ACHN (cell line): ENCODE data around the gene PEX10.
"Not testable (repeated sequence)": the region's sequence is repeated elsewhere in the genome, so short reads cannot be mapped to it uniquely, and the experiment has no call there.

Experiments
- DNase-seq: peaks from one replicate; pipeline ENCODE4 v3.0.0-alpha.2; 2015
- in situ Hi-C: cut with HindIII; loops from 2 replicates; pipeline ENCODE4 v1.10.0; 2017; ENCODE audit warnings: low sequenced_read_pairs, low pct_ligation_motif_present, low pct_unique_long_range_greater_than_20kb

PEX10 gene

DNA sequence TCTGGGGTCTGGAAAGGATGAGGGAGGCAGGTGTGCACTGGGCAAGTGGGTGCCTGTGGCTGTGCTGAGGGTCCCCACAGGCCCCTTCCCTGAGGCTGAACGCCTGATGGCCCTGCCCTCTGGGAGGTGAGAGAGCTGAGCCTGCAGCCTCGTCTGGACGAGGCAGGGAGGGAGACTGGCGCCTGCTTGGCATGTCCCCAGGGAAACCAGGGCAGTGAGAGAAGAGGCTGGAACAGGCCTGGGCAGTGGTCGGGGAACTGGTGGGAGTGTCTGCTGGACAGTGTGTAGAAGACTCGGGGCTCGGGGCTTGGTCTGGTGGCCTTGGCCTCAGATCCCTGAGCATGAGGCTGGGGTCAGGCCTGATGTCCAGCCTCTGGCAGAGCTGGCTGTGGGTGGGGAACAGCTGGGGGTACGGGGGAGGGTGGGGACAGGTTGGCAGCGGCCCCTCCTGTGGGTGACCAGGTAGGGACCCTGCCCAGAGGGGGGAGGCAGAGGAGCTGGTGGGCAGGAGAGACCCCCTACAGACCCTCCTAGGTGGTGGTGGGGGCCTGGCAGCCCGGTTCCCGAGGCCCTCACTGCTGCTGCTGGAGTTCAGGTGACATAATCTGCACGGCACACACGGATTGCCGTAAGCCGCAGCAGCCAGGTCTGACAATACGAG lies 32.9 kb upstream of the PEX10 start:
- DNase-seq, result no peak
- in situ Hi-C loops, result no loop called here

GRCh38 chr1:2444138-2444591 lies 31.8 kb upstream of the PEX10 start:
- no peak for DNase-seq
- in situ Hi-C loops, result no loop called here

GRCh38 chr1:2443277-2444137 lies 31.1 kb upstream of the PEX10 start:
- DNase-seq, result no peak
- in situ Hi-C loops, result no loop called here

- no peak for DNase-seq
- in situ Hi-C loops, result no loop called here
Measured at GRCh38 chr1:2442661-2443060, 30.3 kb upstream of the PEX10 start.

GRCh38 chr1:2441746-2442145 lies 29.4 kb upstream of the PEX10 start:
- DNase-seq, result no peak
- in situ Hi-C loops, result no loop called here

DNA sequence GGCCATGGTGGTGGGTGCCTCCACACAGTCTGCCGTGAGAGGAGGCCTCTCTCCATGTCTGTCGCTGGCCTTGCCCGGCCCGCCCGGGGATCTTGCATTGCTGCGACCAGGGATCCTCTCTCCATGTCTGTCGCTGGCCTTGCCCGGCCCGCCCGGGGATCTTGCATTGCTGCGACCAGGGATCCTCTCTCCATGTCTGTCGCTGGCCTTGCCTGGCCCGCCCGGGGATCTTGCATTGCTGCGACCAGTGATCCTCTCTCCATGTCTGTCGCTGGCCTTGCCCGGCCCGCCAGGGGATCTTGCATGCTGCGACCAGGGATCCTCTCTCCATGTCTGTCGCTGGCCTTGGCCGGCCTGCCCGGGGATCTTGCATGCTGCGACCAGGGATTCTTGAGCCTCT lies 28.0 kb upstream of the PEX10 start:
- in situ Hi-C loops, result not testable (repeated sequence)

DNA sequence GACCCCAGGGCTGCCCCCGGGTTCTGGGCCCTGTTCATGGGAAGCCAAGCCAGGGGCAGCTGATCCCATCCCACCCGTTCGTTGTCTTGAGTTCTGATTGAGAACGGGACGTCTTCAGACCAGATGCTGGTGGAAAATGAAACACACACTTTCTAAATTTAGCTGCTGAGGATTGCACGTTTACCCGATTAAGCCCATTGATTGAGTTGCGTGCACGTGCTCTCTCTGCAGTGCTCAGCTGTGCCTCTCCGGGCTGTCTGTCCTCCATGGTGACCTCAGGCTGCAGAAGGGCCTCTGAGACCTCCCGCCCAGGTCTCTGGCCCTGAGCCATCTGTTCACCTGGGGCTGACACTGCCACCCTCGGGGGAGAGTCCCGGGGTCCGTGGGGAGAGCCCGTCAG lies 27.0 kb upstream of the PEX10 start:
- DNase-seq, result no peak
- in situ Hi-C loops, result no loop called here

More for the DNA sequence above, 28.0 kb upstream of the PEX10 start:
- DNase-seq, result not testable (repeated sequence)

GRCh38 chr1:2438641-2439040 lies 26.3 kb upstream of the PEX10 start:
- in situ Hi-C loops, result no loop called here

DNA sequence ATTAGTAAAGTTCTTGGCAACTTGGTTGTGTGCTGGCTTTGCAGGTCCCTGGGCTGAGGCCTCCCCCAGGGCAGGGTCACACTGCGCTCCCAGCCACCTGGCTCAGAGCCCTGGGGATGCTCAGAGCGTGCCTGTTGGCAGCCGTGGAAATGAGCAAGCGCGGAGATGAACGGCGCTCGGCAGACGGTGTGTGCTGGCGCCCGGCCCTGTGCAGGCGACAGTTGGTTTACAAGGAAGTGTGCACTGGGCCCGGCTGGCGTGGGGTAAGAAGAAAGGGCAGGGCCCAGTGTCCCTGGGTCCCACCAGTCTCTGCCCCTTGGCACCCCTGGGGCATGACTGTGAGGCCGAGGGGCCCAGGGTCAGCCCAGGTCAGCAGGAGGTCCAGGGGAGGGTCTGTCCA lies 25.7 kb upstream of the PEX10 start:
- in situ Hi-C loops, result no loop called here
- no peak for DNase-seq

More at GRCh38 chr1:2438641-2439040, 26.3 kb upstream of the PEX10 start:
- DNase-seq, result no peak

DNA sequence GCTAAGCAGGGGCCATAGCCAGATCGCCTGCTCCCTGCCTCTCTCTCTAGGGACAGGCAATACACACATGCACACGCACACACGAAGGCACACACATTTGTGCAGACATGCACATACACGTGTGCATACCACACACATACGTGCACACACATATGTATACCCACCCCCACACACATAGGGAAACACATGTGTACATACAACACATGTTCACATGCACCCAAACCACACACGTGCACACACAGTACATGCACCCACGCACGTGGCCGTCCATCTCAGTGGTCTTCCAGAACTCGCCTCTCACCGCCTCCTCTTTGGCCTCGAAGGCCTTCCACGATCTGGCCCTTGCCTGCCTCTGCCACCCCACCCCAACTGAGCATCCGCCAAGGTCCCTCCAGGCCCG lies 25.3 kb upstream of the PEX10 start:
- in situ Hi-C loops, result no loop called here
- DNase-seq, result no peak

GRCh38 chr1:2436876-2437275 lies 24.5 kb upstream of the PEX10 start:
- in situ Hi-C loops, result no loop called here
- no peak for DNase-seq

- DNase-seq, result no peak
- in situ Hi-C loops, result no loop called here
Measured at GRCh38 chr1:2435746-2436355, 23.5 kb upstream of the PEX10 start.

DNA sequence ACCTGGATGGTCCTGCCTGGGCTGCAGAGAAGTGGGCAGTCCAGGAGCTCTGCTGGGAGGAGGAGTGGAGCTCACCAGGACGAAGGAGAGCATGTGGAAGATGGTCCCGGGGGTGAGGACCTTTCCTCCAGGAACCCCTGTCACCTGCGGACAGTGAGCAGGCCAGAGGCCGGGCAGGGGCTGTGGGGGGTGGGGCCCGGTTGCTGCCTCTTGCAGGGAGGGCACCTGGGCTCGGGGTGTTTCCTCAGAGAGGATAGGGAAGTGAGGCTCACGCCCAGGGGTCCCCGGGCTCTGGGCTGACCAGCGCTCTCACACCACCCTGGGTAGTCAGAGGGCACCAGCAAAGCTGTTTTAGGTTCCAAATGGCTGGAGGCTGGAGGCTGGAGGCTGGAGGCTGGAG lies 22.7 kb upstream of the PEX10 start:
- in situ Hi-C loops, result no loop called here
- DNase-seq, result no peak

GRCh38 chr1:2433936-2434655 lies 21.7 kb upstream of the PEX10 start:
- in situ Hi-C loops, result no loop called here
- no peak for DNase-seq

DNA sequence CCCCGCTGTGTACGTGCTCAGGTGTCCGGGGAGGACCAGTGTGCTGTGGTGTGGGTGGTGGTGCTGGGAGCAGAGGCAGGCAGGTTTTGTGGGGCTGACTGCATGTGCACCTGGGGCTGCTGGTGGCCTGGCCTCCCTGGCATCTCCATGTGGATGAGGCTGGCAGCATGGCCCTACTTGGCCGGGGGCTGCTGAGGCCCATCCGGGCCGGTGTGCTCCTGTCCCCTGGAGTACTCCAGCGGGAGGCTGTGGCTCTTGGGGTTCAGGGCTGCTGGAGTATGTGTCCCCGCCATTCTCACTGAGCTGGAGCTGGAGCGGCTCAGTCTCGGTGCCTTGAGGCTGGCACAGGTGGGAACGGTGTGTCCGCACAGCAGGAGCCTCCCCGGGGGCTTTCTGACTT lies 20.8 kb upstream of the PEX10 start:
- in situ Hi-C loops, result no loop called here

GRCh38 chr1:2432441-2432844 lies 20.1 kb upstream of the PEX10 start:
- in situ Hi-C loops, result no loop called here
- DNase-seq, result no peak

More for the DNA sequence above, 20.8 kb upstream of the PEX10 start:
- no peak for DNase-seq

GRCh38 chr1:2431518-2431917 lies 19.2 kb upstream of the PEX10 start:
- DNase-seq, result no peak
- in situ Hi-C loops, result no loop called here

GRCh38 chr1:2431103-2431502 lies 18.7 kb upstream of the PEX10 start:
- in situ Hi-C loops, result no loop called here
- DNase-seq, result no peak

DNA sequence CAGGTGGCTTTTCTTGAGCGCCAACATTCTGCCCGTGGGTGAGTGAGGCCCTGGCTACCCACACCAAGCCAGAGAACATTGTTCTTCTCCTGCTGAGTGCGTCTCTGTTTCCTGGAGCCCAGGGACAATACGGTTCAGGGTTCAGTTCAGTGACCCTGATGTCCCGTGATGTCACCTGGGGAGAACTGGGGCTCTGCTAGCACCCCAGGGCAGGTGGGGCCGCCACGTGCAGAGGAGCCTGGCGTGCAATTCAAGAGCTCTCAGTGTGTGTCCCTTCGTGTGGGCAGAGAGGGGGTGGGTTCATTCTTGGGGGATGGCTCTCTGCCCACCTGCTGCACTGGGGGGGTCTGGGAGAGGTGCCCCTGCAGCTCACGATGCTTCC lies 18.2 kb upstream of the PEX10 start:
- no peak for DNase-seq
- in situ Hi-C loops, result no loop called here
